ENCODE data around the gene CFAP54.

DNA sequence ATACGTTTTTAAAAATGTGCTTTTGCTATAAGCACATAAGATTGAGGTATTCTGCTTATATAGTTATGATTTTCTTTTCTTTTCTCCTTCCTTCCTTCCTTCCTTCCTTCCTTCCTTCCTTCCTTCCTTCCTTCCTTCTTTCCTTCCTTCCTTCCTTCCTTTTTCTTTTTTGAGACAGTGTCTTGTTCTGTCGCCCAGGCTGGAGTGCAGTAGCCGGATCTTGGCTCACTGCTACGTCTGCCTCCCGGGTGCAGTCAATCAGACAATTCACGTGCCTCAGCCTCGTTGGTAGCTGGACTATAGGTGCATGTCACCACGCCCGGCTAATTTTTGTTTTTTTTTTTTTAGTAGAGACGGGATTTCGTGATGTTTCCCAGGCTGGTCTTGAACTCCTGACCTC, 5.8 kb downstream of the CFAP54 start:
- TF ChIP-seq, protein P1, sequence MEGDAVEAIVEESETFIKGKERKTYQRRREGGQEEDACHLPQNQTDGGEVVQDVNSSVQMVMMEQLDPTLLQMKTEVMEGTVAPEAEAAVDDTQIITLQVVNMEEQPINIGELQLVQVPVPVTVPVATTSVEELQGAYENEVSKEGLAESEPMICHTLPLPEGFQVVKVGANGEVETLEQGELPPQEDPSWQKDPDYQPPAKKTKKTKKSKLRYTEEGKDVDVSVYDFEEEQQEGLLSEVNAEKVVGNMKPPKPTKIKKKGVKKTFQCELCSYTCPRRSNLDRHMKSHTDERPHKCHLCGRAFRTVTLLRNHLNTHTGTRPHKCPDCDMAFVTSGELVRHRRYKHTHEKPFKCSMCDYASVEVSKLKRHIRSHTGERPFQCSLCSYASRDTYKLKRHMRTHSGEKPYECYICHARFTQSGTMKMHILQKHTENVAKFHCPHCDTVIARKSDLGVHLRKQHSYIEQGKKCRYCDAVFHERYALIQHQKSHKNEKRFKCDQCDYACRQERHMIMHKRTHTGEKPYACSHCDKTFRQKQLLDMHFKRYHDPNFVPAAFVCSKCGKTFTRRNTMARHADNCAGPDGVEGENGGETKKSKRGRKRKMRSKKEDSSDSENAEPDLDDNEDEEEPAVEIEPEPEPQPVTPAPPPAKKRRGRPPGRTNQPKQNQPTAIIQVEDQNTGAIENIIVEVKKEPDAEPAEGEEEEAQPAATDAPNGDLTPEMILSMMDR (IDR thresholded peaks at IDR 0.05; ENCODE audit: low read depth, low read length) = no peak
- TF ChIP-seq POLR2A (IDR thresholded peaks at IDR 0.05; ENCODE audit: extremely low read depth, insufficient read length) (no peak), MYC (IDR thresholded peaks at IDR 0.05; ENCODE audit: low read depth, low read length) (no peak)
- TF ChIP-seq, protein P2, sequence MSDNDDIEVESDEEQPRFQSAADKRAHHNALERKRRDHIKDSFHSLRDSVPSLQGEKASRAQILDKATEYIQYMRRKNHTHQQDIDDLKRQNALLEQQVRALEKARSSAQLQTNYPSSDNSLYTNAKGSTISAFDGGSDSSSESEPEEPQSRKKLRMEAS (IDR thresholded peaks at IDR 0.05; ENCODE audit: low read depth, low read length) = no peak
